ENCODE results near the gene CERS4. TPM values are rescaled to one million over a fixed set of nuclear protein-coding genes. Genes with fewer than 3 reads are reported as not detected.
"Not testable (repeated sequence)": the region's sequence is repeated elsewhere in the genome, so short reads cannot be mapped to it uniquely, and the experiment has no call there.

The CERS4 gene
- total RNA-seq, 1 donor, result 2.1 TPM

DNA sequence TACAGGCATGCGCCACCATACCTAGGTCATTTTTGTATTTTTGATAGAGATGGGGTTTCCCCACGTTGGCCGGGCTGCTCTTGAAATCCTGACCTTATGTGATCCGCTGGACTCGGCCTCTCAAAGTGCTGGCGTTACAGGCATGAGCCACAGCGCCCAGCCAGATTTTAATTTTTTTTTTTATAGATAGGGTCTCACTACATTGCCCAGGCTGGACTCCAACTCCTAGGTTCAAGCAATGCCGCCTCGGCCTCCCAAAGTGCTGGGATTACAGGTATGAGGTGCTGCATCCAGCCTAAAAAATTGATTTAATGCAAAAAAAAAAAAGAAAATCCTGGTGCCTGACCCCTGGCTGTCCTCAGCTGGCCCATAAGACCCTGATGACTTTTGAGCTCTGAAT lies 24.9 kb upstream of the CERS4 start:
- TF ChIP-seq CTCF (IDR thresholded peaks at IDR 0.05; ENCODE audit: insufficient read depth, low read length), result no peak
- DNase-seq (ENCODE audit: low read depth), result no peak
- no peak overlapping the region for H3K4me3 ChIP-seq (ENCODE audit: low read depth, low read length)

DNA sequence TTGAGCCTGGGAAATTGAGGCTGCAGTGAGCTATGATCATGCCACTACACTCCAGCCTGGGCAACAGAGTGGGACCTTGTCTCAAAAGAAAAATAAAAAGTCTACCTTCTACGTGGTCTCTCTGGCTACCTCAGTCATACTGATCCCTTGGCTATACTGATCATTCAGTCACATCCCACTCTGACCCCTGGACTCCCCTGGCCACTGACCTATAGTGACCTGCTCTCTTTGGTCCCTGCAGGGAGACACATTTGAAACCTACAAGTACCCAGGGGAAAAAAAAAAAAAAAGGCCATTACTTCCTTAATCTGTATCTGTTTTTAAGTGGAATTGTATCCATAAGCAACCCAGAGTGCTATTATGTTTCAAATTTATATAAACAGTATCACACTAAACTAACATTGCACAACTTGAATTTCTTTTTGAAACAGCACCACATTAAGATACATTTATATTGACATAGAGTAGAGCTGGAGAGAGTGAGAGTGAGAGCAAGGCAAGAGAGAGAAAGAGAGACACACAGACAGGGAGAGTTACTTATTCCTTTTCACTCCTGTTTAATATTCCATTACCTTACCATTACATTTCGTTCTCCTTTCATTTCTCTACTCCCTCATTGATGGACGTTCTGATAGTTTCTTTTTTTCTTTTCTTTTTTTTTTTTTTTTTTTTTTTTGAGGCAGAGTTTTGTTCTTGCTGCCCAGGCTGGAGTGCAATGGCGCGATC lies 23.7 kb upstream of the CERS4 start:
- DNase-seq (ENCODE audit: low read depth), result no peak
- TF ChIP-seq CTCF (IDR thresholded peaks at IDR 0.05; ENCODE audit: insufficient read depth, low read length), result no peak
- no peak overlapping the region for H3K4me3 ChIP-seq (ENCODE audit: low read depth, low read length)

GRCh38 chr19:8192221-8192820 lies 16.8 kb upstream of the CERS4 start:
- no peak for TF ChIP-seq CTCF (IDR thresholded peaks at IDR 0.05; ENCODE audit: insufficient read depth, low read length)
- no peak overlapping the region for H3K4me3 ChIP-seq (ENCODE audit: low read depth, low read length)
- no peak for DNase-seq (ENCODE audit: low read depth)

GRCh38 chr19:8194528-8195267 lies 14.5 kb upstream of the CERS4 start:
- no peak overlapping the region for H3K4me3 ChIP-seq (ENCODE audit: low read depth, low read length)

GRCh38 chr19:8196271-8196927 lies 12.8 kb upstream of the CERS4 start:
- TF ChIP-seq CTCF (IDR thresholded peaks at IDR 0.05; ENCODE audit: insufficient read depth, low read length), result no peak
- DNase-seq (ENCODE audit: low read depth), result no peak
- H3K4me3 ChIP-seq (ENCODE audit: low read depth, low read length), result no peak overlapping the region

More at GRCh38 chr19:8194528-8195267, 14.5 kb upstream of the CERS4 start:
- TF ChIP-seq CTCF (IDR thresholded peaks at IDR 0.05; ENCODE audit: insufficient read depth, low read length), result no peak
- no peak for DNase-seq (ENCODE audit: low read depth)

DNA sequence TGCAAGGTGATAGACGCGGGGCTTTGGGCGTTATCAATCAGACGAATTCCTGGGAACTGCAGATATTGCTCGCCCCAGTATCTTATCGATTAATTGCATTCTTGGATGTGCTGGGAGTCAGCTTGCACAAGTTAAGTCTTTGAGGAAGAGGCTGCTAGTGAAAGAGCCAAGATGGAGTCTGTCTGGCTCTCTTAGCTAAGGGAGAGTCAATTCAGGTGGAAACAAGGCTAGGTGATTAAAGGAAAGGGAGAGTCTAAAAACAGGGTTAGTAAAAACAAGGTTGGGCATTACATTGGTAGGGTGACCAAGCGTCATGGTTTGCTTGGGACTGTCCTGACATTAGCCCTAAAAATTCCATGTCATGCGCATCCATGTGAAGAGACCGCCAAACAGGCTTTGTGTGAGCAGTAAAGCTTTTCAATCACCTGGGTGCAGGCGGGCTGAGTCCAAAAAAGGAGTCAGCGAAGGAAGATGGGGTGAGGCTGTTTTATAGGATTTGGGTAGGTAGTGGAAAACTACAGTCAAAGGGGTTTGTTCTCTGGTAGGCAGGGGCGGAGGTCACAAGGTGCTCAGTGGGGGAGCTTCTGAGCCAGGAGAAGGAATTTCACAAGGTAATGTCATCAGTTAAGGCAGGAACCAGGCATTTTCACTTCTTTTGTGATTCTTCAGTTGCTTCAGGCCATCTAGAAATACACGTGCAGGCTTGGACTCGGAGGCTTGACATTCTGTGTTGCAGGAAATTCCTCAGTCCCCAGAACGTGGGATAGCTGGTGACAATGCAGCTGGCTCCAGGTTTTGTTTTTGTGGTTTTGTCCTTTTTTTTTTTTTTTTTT lies 5.7 kb upstream of the CERS4 start:
- not testable (repeated sequence) for DNase-seq (ENCODE audit: low read depth); H3K4me3 ChIP-seq (ENCODE audit: low read depth, low read length)
